HFF-Myc (cell line): ENCODE results near the gene DNTT.

ENCODE experiments used
- DNase-seq: peaks from one replicate; pipeline ENCODE4 v3.0.0-alpha.2; 2011; ENCODE audit warnings: low read depth; ENCODE audit errors: extremely low read depth
- H3K4me3 ChIP-seq: replicated peaks from 2 replicates; pipeline ENCODE4 v1.5.1; 2011; ENCODE audit warnings: low read depth, mild to moderate bottlenecking, control low read depth, low read length
- CTCF ChIP-seq: IDR thresholded peaks from 2 replicates; pipeline ENCODE4 v1.5.1; 2012; ENCODE audit warnings: mild to moderate bottlenecking, low read depth, low read length, control low read depth; ENCODE audit errors: missing control alignments

Gene DNTT

GRCh38 chr10:96346295-96346694 lies 42.1 kb downstream of the DNTT start:
- no peak for DNase-seq
- TF ChIP-seq CTCF, result no peak
- H3K4me3 ChIP-seq, result no peak overlapping the region

GRCh38 chr10:96352027-96352426 lies 47.8 kb downstream of the DNTT start:
- DNase-seq, result no peak
- H3K4me3 ChIP-seq, result no peak overlapping the region
- TF ChIP-seq CTCF, result no peak

- DNase-seq, result no peak
- H3K4me3 ChIP-seq, result no peak overlapping the region
- no peak for TF ChIP-seq CTCF
Observed at GRCh38 chr10:96352582-96352981, 48.3 kb downstream of the DNTT start.

- TF ChIP-seq CTCF, result no peak
- DNase-seq, result no peak
- H3K4me3 ChIP-seq, result no peak overlapping the region
Observed at GRCh38 chr10:96357038-96357620, 52.9 kb downstream of the DNTT start.

GRCh38 chr10:96358851-96359540 lies 54.8 kb downstream of the DNTT start, which contains the start of gene OPALIN:
TSS of gene OPALIN (minus strand) at chr10:96359002. CDS start at chr10:96358896, 106 bp downstream.
- TF ChIP-seq CTCF, result no peak
- no peak within 1 kb of the TSS for H3K4me3 ChIP-seq
- DNase-seq, result no peak

- no peak overlapping the region for H3K4me3 ChIP-seq
- no peak for TF ChIP-seq CTCF
- no peak for DNase-seq
Observed at GRCh38 chr10:96359616-96360015, 55.4 kb downstream of the DNTT start.

- no peak for DNase-seq
- no peak overlapping the region for H3K4me3 ChIP-seq
- no peak for TF ChIP-seq CTCF
Observed at GRCh38 chr10:96360331-96360730, 56.1 kb downstream of the DNTT start.
